ENCODE data around the gene PINLYP. TPM values are rescaled to one million over a fixed set of nuclear protein-coding genes. Genes with fewer than 3 reads are reported as not detected.
A peak's percentile ranks its signal among the peaks of the same experiment; 100 is the strongest.

PINLYP gene
- total RNA-seq, 1 donor from 2014 or later: 0.88 TPM

DNA sequence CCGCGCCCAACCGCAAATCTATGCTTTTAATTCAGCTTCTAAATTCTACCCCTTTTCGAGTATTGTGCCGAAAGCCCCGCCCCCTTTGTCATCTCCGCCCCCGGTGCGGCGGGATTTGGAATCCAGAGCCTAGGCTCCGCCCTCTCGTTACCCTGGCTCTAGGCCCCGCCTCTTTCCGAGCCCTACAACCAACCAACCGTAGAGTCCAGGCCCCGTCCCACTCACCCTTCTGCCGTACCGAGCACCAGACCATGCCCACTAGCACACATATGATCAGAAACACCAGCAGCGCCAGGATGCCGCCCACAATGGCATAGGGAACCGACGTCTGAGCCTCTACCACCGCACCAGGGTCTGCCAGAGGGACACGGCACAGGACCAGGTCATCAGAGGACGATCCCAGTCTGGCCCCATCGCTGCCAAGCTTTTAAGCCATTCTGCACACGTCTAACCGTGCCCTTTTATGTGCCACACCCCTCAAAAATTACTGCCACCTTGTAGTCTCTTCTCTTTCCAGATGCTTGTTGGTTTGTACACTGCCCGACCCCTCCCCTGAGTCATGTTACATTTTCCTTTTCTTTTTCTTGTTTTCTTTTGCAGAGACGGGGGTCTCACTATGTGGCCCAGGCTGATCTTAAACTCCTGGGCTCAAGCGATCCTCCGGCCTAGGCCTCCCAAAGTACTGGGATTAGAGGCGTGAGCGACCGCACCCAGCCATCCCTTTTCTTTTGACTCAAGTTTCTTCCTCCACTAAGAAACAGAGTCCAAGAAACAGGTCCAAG is 48.5 kb downstream of the PINLYP start:
- DNase-seq (ENCODE audit: low spot score): no peak

DNA sequence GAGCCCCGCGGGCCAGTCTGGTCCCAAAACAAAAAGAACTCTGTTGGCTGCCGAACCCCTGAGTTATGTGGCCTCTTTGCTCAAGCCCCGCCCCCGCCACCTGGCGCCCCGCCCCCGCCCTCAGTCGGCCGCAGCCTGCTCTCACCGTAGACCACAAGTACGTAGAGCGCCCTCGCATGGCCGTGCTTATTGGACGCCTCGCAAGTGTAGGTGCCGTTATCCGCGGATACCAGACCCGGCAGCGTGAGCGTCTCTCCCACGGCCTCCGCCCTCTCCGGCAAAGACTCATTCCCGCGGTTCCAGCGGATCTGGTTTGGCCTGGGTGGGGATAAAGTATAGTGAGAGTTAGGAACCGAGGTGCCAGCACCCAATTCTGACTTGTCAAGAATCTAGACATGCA is 49.3 kb downstream of the PINLYP start:
- peak; percentile 63 for ATAC-seq
- peak; percentile 53 for DNase-seq (ENCODE audit: low spot score)

More for the DNA sequence above, 48.5 kb downstream of the PINLYP start:
- no peak for ATAC-seq

DNA sequence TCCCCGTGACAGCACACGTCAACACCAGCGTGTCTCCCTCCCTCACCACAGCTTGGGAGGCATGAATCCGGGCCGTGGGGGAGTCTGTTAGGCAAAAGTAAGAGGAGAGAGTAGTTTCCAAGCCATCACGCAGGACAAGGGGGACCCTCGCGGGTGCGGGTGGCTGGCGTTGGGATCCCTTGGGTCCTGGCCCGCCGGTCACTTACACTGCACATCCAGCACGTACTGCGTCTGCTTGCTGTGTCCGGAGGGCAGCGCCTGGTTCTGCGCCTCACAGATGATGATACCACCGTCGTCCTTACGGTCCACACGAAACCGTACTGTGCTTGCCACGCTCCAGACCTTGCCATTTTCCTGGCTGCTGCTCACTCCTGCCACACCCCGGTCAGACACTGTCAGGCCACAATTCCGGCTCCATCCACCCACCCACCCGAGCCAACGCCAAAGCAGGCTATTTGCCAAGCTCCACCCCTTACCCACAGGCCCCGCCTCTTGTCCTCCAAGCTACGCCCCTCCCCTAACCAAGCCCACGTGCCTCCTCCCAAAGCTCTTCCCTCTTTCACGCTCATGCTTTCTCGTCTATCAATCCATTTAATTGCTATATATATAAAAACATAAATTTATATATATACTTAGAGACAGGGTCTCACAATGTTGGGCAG is 50.4 kb downstream of the PINLYP start:
- ATAC-seq: peak; percentile 14
- DNase-seq (ENCODE audit: low spot score): no peak

DNA sequence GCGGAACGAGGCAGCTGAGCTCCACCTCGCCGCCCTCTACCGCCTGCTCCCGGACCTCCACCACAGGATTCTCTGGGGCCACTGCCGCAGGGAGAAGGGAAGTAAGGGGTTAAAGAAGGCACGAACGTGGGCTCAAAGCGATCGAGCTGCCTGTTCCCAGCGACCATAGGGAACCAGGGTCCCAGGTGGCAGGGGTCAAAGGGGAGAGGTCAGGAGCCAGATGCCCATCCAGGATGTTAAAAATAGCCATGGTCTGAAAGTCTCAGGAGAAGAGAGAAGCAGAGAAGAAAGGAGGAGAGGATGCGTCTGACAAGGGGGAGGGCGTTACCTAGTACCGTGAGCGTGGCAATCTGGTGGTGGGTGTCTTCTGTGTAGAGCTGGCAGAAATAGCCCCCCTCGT is 51.2 kb downstream of the PINLYP start:
- DNase-seq (ENCODE audit: low spot score) (no peak), ATAC-seq (no peak)

DNA sequence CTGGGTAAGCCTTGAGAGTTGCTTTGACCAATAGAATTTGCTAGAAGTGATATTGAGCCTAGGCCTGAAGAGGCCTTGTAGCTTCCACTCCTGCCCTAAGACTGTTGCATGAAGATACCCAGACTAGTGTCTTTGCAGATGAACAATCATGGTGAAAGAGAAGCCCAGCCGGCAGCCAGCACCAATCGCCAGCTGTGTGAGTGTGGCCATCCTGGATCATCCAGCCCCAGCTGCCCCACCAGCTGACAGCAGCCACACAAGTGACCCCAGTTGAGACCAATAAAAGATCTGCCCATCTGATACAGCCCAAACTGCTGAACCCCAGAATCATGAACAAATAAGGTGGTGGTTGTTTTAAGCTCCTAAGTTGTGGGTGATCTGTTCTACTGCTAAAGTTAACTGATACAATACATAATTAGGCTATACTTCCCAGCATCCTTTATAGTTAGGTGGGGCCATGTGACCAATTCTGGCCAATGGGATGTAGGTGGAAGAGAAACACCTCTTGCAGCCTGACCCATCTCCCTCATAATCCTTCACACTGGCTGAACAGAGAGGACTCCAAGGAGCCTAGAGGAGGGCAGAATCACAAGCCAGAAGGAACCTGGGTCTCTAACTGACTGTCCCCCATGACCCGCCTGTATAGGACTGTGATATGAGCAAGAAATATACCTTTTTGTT is 53.2 kb downstream of the PINLYP start:
- no peak for ATAC-seq
- DNase-seq (ENCODE audit: low spot score): no peak

DNA sequence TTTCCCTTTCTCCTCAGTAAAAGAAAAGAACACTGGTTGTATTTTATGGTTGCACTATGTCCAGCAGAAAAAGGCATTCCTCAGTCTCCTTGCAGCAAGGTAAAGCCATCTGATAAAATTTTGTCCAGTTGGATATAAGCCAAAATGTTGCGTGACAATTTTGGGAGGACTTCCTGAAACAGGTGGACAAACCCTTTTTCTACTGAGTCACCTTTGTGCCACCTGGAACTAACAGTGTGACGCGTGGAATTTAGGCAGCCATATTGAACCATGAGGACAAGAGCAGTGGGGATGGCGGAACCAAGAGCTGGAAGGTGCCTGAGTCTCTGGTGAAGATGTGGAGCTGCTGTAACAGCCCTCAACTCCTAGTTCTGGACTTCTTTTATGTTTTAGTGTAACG is 55.9 kb downstream of the PINLYP start:
- no peak for DNase-seq (ENCODE audit: low spot score)
- no peak for ATAC-seq

Other genes starting within 250 kb of the PINLYP start
- gene CD177, start 222.1 kb upstream of the PINLYP start, total RNA-seq: 0.38 TPM
- gene TEX101, start 160.9 kb upstream of the PINLYP start, total RNA-seq: not detected
- gene LYPD3, start 110.2 kb upstream of the PINLYP start, total RNA-seq: 0.53 TPM
- 17.7 TPM for gene PHLDB3, start 71.1 kb upstream of the PINLYP start, total RNA-seq
- 43.5 TPM for gene ETHE1, start 48.6 kb upstream of the PINLYP start, total RNA-seq
- gene ZNF575, start 42.6 kb upstream of the PINLYP start, total RNA-seq: 1.5 TPM
- gene XRCC1, start 274 bp upstream of the PINLYP start, total RNA-seq: 8.8 TPM
- 17.1 TPM for gene IRGQ, start 20.3 kb downstream of the PINLYP start, total RNA-seq
- gene ZNF576, start 20.8 kb downstream of the PINLYP start, total RNA-seq: 7.7 TPM
- 0.35 TPM for gene SRRM5, start 36.3 kb downstream of the PINLYP start, total RNA-seq
- 15.7 TPM for gene ZNF428, start 43.8 kb downstream of the PINLYP start, total RNA-seq
- 5.1 TPM for gene CADM4, start 64.0 kb downstream of the PINLYP start, total RNA-seq
- 3.4 TPM for gene PLAUR, start 94.4 kb downstream of the PINLYP start, total RNA-seq
- not detected for gene IRGC, start 140.3 kb downstream of the PINLYP start, total RNA-seq
- 13.2 TPM for gene SMG9, start 179.2 kb downstream of the PINLYP start, total RNA-seq
- gene KCNN4, start 205.2 kb downstream of the PINLYP start, total RNA-seq: 0.43 TPM
- not detected for gene LYPD5, start 226.6 kb downstream of the PINLYP start, total RNA-seq

Data from left lobe of liver (tissue), 2 donors.